ENCODE results near the gene ZNF609.

DNA sequence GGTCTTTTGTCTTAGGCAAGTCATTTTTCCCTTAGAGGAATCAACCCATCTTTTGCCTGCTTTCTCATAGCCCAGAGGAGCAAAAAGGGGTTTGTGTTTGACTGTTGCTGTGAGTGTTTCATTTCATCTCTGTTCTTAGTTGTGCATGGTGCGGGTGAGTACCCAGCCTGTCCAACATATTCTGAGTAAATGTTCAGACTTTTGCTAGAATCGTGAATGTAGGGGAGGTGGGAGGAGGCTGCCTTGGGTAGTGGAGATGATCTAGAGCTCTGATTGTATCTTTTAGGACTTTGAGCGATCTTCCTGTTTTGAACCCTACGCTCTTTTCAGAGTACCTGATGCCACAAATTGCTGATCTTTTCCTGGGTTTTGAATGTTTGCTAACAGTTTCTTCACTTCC lies 123.1 kb downstream of the ZNF609 start:
- TF ChIP-seq, protein P1, sequence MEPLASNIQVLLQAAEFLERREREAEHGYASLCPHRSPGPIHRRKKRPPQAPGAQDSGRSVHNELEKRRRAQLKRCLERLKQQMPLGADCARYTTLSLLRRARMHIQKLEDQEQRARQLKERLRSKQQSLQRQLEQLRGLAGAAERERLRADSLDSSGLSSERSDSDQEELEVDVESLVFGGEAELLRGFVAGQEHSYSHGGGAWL (CRISPR knock-in tag; IDR thresholded peaks at IDR 0.05) = no peak
- TF ChIP-seq, protein P2, sequence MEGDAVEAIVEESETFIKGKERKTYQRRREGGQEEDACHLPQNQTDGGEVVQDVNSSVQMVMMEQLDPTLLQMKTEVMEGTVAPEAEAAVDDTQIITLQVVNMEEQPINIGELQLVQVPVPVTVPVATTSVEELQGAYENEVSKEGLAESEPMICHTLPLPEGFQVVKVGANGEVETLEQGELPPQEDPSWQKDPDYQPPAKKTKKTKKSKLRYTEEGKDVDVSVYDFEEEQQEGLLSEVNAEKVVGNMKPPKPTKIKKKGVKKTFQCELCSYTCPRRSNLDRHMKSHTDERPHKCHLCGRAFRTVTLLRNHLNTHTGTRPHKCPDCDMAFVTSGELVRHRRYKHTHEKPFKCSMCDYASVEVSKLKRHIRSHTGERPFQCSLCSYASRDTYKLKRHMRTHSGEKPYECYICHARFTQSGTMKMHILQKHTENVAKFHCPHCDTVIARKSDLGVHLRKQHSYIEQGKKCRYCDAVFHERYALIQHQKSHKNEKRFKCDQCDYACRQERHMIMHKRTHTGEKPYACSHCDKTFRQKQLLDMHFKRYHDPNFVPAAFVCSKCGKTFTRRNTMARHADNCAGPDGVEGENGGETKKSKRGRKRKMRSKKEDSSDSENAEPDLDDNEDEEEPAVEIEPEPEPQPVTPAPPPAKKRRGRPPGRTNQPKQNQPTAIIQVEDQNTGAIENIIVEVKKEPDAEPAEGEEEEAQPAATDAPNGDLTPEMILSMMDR (CRISPR knock-in tag; IDR thresholded peaks at IDR 0.05) = no peak
- TF ChIP-seq ZNF766 (CRISPR knock-in tag; IDR thresholded peaks at IDR 0.05; ENCODE audit: borderline replicate concordance) = no peak
- TF ChIP-seq, protein P3, sequence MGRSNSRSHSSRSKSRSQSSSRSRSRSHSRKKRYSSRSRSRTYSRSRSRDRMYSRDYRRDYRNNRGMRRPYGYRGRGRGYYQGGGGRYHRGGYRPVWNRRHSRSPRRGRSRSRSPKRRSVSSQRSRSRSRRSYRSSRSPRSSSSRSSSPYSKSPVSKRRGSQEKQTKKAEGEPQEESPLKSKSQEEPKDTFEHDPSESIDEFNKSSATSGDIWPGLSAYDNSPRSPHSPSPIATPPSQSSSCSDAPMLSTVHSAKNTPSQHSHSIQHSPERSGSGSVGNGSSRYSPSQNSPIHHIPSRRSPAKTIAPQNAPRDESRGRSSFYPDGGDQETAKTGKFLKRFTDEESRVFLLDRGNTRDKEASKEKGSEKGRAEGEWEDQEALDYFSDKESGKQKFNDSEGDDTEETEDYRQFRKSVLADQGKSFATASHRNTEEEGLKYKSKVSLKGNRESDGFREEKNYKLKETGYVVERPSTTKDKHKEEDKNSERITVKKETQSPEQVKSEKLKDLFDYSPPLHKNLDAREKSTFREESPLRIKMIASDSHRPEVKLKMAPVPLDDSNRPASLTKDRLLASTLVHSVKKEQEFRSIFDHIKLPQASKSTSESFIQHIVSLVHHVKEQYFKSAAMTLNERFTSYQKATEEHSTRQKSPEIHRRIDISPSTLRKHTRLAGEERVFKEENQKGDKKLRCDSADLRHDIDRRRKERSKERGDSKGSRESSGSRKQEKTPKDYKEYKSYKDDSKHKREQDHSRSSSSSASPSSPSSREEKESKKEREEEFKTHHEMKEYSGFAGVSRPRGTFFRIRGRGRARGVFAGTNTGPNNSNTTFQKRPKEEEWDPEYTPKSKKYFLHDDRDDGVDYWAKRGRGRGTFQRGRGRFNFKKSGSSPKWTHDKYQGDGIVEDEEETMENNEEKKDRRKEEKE (IDR thresholded peaks at IDR 0.05) = no peak
- TF ChIP-seq, protein P4, sequence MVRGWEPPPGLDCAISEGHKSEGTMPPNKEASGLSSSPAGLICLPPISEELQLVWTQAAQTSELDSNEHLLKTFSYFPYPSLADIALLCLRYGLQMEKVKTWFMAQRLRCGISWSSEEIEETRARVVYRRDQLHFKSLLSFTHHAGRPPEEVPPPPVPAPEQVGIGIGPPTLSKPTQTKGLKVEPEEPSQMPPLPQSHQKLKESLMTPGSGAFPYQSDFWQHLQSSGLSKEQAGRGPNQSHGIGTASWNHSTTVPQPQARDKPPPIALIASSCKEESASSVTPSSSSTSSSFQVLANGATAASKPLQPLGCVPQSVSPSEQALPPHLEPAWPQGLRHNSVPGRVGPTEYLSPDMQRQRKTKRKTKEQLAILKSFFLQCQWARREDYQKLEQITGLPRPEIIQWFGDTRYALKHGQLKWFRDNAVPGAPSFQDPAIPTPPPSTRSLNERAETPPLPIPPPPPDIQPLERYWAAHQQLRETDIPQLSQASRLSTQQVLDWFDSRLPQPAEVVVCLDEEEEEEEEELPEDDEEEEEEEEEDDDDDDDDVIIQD (CRISPR knock-in tag; IDR thresholded peaks at IDR 0.05; ENCODE audit: low read depth) = no peak
